Smooth muscle cell of bladder (primary cell): Measurements from ENCODE around the gene KNL1. TPM values are rescaled to one million over a fixed set of nuclear protein-coding genes. Genes with fewer than 3 reads are reported as not detected.

Experiments used
- total RNA-seq: library from RNA; depleted of rRNA; stranded (reverse); fragments of >200 nt; gene quantifications from 2 replicates; pipeline ENCODE4 v1.2.3, GENCODE V29; 2014

Gene KNL1
- total RNA-seq, result 1.3 and 1.7 TPM in 2 replicates

GRCh38 chr15:40593588-40594428 lies at the start of gene KNL1:
Gene KNL1 (plus strand): TSS chr15:40594249. CDS start chr15:40602932, 8,683 bp downstream.

GRCh38 chr15:40564591-40565332 lies 29.3 kb upstream of the KNL1 start, which contains the start of gene CCDC32:
Gene CCDC32 (minus strand): TSS chr15:40565042. CDS start chr15:40563015, 2,027 bp downstream.

GRCh38 chr15:40569129-40569953 lies 24.7 kb upstream of the KNL1 start, which contains the start of gene RPUSD2:
Gene RPUSD2 (plus strand): TSS chr15:40569299. CDS start chr15:40569338, 39 bp downstream.

GRCh38 chr15:40694688-40695468 lies 100.8 kb downstream of the KNL1 start, which contains the start of gene RAD51:
Gene RAD51 (plus strand): TSS chr15:40695174. CDS start chr15:40698759, 3,585 bp downstream.

Other genes starting within 250 kb of the KNL1 start
- not detected in 2 replicates for gene PHGR1, start 243.2 kb upstream of the KNL1 start, total RNA-seq
- gene DISP2, start 236.0 kb upstream of the KNL1 start, total RNA-seq, result under 0.01 and 0.09 TPM in 2 replicates
- gene KNSTRN, start 211.5 kb upstream of the KNL1 start, total RNA-seq, result 11.0 and 11.1 TPM in 2 replicates
- 40.1 and 44.2 TPM in 2 replicates for gene IVD, start 188.5 kb upstream of the KNL1 start, total RNA-seq
- 3.6 and 4.0 TPM in 2 replicates for gene BAHD1, start 153.3 kb upstream of the KNL1 start, total RNA-seq
- 5.7 and 7.9 TPM in 2 replicates for gene CHST14, start 123.3 kb upstream of the KNL1 start, total RNA-seq
- 10.1 and 15.8 TPM in 2 replicates for gene CCDC32, start 29.2 kb upstream of the KNL1 start, total RNA-seq
- 11.0 and 13.4 TPM in 2 replicates for gene RPUSD2, start 24.9 kb upstream of the KNL1 start, total RNA-seq
- 1.4 and 1.6 TPM in 2 replicates for gene RAD51, start 100.9 kb downstream of the KNL1 start, total RNA-seq
- 14.5 and 20.2 TPM in 2 replicates for gene RMDN3, start 161.0 kb downstream of the KNL1 start, total RNA-seq
- gene GCHFR, start 169.8 kb downstream of the KNL1 start, total RNA-seq, result 3.2 and 5.0 TPM in 2 replicates
- gene C15orf62, start 175.7 kb downstream of the KNL1 start, total RNA-seq, result not detected in 2 replicates
- 17.0 and 20.1 TPM in 2 replicates for gene ZFYVE19, start 212.8 kb downstream of the KNL1 start, total RNA-seq
- gene DNAJC17, start 213.2 kb downstream of the KNL1 start, total RNA-seq, result 13.8 and 14.1 TPM in 2 replicates
- not detected in 2 replicates for gene PPP1R14D, start 234.5 kb downstream of the KNL1 start, total RNA-seq
- gene SPINT1, start 249.8 kb downstream of the KNL1 start, total RNA-seq, result 0.18 and 0.43 TPM in 2 replicates